Cerebellar cortex (tissue), 1 donor: Measurements from ENCODE around the gene GCLC.

Experiments
- DNase-seq: peaks from one replicate; pipeline ENCODE4 v3.0.0-alpha.2; 2015; ENCODE audit warnings: low spot score

GCLC gene

DNA sequence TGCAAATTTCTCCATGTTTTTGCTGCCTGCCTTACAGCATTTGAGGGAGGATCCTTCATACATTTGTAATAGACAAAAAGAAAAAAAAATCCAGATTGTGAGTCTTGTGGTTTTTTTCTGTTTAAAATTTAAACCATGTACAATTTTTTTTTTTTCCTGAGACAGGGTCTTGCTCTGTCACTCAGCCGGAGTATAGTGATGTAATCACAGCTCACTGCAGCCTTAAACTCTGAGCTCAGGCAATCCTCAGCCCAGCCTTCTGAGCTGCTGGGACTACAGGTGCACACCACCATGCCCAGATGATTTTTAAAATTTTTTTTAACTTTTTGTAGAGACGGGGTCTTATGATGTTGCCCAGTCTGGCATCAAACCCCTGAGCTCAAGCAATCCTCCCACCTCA lies 97.0 kb downstream of the GCLC start:
- DNase-seq, result no peak
